ENCODE measurements around the gene ERAL1.
"Not testable (repeated sequence)": the region's sequence is repeated elsewhere in the genome, so short reads cannot be mapped to it uniquely, and the experiment has no call there.

The ERAL1 gene

DNA sequence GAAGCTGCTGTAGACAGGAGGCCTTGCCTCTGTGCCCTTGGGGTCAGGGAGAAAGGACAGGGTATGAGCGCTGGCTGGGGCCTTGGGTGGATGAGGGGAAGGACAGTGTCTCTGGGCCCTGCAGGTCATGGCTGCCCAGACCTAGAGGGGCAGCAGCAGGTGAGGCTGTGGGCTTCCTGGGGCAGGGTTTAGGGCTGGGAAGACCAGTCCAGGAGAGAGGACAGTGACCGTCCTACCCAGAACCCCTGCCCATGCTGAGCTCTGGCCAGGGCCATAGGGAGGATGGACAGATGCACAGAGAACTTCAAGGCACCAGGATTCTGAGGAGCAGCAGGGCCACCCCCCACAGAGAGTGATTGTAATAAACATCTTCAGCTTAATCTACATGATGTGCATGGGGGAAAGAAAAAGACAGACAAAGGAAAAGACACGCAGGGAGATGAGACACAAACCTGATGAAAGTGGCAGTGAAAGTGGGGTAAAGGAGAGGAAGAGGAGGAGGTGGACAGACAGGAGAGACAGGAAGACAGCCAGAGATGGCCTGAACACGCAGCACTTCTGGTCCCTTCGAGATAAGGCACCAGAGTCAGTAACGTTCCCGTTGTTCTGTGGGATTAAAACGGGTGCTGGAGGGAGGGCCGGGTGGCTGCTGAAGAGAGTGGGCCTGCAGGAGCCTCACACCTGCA is 25.2 kb downstream of the ERAL1 start:
- peak; percentile 74 for DNase-seq

DNA sequence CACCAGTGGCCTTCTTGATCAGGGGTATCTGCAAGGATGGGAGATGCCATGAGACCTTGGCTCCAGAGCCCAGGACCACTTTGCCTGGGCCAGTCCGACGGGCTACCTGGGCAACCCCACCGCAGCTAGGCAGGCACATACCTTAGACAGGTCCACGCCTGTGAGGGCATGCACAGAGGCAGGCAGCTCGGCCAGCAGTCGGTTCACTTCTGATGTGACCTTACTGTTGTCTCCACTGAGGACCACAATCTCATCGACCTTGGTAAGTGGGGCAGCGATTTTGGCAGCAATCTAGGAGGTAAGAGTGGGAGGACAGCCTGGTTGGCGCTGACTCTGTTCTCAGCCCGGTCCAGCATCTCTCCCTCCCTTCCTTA is 25.7 kb downstream of the ERAL1 start:
- no peak for DNase-seq

DNA sequence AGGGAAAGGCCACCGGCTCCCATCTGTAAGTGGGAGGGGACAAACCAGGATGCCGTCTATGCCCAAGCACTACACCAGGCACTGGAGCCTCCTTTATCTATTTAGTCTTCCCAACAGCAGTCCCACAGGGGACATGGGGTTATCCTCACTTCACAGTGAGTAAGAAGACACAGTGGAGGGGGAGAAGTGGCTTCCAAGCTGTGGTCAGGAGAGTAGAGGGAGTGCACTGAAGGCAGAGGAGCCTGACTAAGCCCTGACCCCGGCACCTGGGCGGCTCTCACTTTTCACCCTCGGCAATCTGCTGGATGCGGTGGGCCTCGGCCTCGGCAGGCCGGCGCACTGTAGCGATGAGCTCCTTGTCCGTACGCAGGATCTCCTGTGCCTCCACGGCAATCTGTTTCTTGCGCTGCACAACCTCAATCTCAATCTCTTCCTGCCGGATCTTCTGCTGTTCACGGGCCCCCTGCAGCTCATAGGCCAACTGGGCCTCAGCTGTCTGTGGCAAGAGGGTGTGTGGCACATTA is 26.8 kb downstream of the ERAL1 start:
- no peak for DNase-seq

DNA sequence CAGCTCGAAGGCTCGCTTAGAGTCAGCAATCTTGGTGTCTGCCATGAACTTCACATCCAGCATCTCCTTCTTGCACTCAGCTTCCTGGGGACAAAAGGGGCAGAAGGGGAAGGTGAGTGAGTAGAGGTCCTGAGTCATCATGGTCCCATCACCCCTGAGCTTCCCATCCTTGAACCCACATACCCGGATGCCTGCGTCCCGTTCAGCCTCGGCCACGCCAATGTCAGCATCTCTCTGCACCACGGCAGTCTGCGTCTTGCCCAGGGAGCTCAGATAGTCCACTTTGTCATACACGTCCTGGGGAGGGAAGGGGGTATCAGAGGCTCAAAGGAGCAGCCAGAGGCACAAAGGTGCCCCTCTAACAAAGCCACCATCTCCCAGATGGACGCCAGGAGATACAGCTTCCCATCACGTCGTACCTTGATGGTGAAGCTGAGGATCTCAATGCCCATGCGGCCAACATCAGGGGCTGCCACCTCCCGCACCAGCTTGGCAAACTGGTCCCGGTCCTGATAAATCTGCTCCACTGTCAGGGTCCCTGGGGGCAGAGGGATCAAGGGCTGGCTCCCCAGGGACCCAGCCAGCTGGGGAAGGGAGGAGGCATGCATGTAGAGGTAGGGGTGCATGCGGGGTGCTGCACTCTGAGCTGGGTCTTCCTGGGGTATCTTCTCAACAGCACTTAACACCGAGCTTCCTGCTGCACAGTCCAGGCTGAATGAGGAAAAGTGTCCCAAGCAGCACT is 27.5 kb downstream of the ERAL1 start:
- DNase-seq, result no peak

DNA sequence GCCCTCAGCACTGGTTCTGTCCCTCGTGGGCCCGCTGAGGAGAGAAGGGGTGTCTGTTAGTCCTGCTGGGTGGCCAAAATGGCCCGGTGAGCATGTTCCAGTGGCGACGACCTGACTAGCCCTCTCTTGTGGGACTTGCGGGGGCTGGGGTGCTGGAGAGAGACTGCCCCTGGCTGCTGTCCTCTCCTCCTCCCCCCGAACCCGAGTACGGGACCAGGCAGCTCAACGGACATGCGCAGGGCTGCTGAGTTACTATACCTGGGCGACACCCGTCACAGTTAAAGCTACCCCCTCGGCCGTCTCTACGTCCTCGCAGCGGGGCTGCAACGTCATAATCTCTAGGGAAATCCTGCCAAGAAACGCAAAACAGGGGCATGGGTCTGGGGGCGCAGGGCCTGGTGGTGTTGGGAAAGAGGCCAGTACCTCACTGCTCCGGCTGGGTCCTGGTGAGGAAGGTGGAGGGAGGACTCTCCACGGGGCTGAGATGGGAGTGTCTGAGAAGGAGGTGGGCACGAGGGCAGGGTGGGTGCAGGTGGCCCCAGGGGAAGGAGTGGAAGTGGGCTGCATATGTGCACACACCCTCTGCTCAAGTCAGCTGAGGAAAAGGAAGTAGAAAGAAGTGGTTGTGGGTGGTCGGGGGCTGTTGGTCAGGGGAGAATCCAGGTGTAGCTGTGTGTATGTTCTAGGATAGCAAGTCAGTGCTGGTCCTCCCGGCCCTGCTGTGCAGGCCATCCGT is 29.3 kb downstream of the ERAL1 start:
- no peak for DNase-seq

DNA sequence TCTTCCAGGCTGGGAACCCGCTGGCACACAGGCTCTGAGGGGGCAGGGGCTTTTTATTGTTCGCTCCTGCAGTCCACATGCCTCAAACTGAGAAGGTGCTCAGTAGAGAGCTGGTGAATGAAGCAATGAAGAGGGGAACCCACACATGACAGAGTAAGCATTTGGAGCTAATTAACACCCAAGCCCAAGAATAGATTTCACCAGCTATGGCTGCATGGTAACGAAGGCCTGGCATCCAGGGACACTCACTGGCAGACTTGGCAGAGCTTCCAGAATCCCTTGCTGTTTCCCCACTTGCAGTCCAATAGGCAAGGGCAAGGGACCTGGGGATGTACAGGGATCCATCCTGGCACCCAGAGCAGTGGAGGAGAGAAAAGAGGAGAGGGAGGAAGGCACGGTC is 30.5 kb downstream of the ERAL1 start:
- DNase-seq, result no peak

DNA sequence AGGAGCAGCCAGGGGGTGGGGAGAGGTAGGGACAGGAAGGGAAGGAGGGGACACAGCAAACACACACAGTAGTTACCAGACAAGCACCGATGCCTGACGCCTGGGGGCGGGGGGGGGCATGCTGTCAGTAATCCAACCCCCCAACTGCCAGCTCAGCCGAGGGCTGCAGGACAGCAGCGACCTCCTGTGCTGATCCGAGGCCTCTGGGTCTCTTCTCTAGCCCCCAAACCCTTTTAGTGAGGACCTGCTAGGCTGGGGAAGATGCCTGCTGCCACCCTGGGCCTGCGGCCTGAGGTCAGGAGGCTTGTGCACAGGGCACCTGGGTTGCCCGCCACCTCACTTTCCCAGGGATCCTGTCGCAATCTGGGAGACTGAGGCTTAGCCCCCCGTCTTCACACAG is 31.1 kb downstream of the ERAL1 start:
- DNase-seq, result no peak

DNA sequence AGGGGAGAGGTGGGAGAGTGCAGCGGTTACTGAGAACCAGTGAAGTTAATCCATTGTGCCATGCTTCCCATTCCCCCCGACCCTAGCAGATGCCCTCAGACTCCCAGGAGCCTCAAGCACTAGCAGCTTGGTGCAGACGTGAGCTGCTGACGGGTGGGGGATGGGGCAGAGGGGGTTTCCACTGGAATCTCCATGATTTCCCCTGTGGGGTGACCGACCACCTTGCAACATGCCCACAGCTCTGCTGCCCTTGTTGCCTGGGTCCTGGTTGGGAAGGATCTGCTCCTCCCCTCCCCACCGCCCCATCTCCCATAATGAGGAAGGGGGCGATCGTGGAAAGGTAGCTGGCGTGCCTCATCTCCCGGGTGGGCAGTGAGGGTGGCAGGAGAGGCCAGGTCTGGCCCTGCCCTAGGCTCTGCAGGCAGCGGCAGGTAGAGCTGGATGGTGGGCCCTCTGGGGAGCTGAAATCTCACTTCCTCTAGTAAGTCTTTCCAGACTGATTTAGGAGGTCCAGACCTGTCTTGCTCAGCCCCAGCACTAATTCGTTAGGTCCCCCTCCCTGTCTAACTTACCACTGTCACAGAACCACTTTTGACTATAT is 33.2 kb downstream of the ERAL1 start:
- DNase-seq, result no peak

DNA sequence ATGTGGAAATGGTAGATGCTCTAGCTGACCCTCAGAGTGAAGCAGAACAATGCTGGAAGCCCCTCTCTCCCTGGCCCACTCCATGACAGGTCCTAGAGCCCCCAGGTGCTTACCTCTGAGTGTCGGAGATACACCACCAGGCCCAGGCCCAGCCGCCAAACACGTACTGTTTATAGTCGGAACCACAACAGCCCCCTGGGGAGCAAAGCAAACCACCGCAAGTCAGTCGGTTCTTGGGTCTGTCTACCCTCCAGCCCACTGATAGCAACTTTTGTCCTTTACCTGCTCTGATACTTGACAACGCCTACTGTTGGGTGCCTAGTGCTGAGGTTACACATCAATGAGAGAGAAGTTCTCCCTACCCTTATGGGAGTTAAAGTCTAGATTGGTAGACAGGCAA is 34.0 kb downstream of the ERAL1 start:
- DNase-seq, result no peak

DNA sequence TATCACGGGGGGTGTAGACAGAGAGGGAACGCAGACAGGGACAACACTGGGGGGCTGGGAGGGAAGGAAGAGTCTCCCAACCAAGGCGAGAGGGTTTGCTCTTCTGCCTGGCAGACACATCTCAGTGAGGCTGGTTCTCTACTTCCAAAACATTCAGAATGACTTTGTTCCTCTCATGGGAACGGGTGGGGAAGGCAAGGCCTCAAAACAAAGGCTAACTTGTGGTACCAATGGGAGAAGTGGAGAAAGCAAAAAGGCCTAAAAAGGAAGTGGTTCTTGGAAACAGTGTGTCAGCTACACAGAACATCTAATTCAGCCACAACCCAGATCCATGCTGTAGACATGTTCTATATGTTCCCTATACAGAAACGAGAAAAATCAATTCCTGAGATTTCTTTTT is 35.2 kb downstream of the ERAL1 start:
- no peak for DNase-seq

DNA sequence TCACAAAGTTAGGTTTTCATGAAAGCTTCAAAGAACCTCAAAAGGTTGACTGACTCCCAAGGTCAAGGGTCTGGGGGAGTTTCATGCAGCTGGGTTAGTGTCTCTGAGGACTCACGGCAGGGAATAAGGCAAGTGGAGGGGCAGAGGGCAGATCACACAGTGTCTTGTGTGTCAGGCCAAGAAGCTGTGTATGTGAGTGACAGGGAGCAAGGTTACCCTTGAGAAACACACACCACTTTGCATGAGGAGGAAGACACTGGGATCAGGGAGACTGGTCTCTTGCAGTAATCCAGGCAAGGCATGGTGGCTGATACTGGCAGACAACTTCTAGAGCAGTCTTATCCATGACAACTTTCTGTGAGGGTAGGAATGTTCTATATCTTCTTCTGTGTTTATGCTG is 36.4 kb downstream of the ERAL1 start:
- DNase-seq, result no peak

DNA sequence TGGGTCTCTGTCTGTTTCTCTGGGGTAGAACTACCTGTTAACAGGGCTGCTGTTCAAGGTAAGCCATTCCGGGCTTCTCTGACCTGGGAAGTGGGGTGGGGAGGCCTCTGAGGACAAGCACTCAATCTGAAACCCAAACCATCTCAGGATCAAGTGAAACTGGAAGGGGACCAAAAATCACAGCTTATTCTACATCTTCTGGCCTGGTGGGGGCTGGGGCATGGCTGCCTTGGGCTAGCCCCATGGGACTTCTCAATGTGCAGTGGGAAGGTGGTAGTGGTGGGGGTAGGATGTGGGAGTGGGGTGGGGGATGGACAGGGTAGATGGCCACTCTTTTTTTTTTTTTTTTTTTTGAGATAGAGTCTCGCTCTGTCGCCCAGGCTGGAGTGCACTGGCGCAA is 37.2 kb downstream of the ERAL1 start:
- DNase-seq, result no peak

DNA sequence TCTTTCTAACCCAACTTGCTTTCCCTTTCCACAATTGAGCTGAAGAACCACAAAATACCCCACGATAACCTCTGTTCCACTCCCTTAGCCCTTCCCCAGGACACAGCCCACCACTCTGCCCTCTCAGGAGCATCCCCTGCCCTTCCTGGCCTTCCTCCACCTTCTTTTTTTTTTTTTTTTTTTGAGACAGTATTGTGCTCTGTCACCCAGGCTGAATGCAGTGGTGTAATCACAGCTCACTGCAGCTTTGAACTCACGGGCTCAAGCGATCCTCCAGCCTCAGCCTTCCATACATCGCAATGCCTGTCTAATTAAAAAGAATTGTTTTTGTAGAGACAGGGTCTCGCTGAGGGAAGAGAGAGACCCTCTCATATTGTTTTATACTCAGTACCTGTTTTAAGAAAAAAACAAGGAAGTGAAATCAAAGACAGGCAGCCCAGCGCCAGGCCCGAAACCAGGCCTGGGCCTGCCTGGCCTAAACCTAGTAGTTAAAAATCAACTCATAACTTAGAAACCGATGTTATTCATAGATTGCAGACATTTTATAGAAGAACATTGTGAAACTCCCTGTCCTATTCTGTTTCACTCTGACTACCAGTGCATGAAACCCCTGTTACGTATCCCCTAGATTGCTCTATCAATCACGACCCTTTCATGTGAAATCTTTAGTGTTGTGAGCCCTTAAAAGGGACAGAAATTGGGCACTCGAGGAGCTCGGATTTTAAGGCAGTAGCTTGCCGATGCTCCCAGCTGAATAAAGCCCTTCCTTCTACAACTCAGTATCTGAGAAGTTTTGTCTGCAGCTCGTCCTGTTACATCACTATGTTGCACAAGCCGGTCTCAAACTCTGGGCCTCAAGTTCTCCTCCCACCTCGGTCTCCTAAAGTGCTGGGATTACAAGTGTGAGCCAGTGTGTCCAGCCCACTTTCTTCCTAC is 38.7 kb downstream of the ERAL1 start:
- DNase-seq, result not testable (repeated sequence)

DNA sequence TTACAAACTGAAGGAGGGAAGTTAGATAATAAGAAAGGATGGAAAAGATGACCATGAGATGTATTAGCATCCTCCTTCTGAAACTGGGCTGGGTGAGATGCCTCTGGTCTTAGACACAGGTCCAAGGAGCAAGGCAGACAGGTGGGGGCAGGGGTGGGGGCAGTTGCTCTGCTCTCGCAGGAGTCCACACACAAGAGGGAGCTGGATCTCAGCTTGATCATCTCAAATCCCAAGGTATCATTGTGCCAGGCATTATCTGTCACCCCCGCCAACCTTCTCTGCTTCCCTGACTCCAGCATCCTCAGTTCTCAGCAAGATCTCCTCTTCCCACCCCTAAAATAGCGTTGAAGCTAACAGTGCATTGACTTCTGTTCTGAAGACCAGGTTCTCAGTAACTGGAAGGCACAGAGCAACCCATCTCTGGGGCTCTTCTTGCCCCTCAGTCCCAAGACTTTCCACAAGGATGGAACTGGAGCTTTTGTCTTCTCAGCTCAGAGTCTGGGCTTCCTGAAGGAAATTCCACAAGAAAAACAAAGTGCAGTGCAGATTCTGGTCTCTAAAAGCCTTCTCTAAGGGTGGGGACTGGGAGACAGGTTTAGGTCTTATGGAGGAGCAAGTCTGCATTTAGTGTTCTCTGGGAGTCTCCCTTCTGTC is 41.1 kb downstream of the ERAL1 start:
- DNase-seq, result no peak

DNA sequence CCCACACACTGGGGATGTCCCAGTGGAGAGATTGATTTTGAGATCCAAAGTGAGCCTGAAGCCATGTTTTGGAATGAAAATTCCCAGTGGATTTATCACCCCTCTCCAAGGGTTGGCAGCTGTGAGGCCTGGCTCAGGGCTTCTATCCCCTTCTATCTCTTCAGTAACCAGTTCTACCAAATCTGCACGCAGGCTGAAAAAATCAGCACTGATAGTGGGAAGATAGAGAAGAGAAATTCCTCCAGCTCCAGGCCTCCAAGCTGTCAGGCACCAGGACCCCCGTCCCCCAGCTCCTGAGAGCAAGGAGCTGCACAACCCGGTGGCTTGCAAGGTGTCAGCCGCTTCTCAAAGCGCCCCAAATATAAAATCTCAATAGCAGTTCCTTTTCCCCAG is 41.7 kb downstream of the ERAL1 start:
- DNase-seq, result peak; percentile 36

DNA sequence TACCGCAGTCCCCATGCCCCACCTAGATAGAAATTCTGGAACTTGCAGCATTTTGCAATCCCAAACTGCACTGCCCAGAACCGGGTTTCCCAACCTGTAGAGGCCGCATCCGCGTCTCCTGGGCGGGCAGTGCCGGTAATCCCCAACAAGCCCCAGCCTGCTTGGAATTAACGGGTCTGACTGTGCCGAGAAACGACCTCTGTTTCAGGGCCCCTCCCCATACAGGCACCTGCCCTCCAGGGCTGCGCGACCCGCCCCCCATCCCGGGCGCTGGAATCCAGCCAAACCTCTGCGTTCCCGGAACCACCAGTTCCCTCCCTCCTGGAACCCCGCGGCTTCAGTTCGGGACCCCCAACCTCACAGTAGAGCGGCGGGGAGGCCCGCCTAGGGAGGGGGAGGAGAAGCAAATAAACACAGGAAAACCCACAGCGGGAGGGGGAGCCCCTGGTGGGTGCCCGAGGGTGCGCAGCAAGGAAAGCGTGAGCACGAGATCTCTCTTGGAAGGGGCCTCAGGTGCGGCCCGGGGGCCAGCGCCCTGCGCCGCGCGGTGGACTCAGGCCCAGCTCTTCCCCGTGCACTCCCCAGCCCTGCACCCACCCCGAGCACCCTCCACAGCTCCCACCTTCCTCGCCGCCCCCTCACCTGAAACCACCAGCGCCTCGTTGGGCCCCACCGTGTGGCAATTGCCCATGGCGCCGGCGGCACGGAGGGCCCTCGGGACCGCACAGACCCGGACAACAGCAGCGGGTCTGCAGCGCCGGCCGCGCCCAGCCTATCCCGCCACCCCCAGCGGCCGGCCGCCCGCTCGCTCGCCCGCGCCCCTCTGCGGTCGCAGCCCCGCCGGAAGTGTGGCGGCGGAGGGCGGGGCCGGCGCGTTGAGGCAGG is 42.3 kb downstream of the ERAL1 start, which contains the start of gene FLOT2:
TSS of gene FLOT2 (minus strand) at position 850 of the 885 bp plus-strand sequence. CDS start at position 691, 159 bp downstream.
- DNase-seq, result peak; percentile 62

DNA sequence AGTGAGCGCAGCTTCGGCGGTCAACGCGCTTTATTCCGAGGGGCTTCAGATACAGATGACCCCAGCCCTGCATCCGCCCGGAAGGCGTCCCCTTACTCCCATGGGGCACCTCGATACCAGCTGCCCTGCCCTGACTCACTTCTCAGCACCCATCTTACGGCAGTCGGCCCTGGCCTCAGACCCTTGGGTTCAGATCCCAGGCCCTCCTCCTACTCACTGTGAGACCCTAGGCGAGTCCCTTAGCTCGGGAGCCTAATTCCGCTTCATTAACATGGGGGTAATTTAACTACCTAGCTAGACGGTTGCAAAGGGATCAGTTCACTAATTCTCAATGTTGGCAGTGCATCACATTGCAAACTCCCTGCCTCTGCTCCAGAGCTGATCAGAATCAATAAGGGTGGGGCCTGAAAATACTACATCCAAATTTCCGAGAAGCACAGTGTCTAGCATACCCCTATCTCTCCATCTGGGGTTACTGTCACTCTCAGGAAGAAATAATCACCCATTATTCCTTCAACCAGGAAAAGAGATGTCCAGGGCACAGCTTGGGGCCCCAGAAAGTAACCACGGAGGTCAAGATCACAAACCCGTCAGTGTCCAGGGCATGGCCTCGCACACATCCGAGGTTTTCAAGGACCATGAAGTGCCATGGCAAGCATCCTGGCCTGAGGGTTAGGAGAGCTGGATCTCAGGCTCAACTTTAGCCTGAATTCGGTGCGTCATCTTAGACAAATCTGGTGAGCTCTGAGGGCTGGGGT is 43.1 kb downstream of the ERAL1 start:
- DNase-seq, result peak; percentile 70

DNA sequence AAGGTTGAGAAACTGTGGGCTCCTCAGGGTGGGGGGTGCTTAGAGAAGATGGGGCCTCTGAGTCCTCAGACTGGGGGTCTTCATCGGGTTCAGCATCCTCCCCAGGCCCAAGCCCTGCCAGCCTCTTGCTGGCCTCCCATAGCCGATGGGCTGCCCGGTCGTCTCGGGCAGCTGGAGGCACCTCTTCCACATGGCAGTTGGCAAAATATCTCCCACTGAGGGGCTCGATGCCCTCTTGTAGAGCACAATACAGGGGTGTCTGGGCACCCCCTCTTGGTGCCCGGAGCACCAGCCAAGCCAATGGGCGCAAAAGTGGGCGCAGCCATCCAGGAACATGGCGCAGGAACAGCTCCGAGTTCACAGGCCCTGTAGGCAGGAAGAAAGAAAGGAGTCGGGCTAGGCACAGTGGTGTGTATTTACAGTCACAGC is 43.7 kb downstream of the ERAL1 start:
- no peak for DNase-seq

DNA sequence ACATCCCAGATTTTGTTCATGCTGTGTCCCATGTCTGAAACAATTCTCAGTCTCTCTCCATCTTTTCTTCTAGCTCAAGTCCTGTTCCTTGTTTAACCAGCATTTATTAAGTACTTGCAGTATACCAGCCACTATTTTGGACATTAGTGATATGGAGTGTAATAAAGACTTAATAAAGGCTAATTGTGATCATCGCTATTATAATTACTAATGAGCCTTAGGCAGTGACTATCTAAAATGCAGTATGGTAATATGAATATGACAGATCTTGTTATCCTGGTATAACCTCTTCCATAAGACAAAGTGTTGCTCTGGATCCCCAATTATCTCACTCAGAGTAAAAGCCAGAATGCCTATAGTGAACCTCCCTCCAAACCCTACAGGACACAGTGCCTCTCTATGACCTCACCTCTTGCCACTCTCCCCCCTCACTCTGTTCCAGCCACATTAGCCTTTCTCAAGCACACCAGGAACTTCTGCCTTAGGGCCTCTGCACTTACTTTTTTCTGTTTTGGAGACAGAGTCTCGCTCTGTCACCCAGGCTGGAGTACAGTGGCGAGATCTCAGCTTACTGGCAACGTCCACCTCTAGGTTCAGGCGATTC is 44.5 kb downstream of the ERAL1 start:
- peak; percentile 48 for DNase-seq
